Progenitor cell of endocrine pancreas (in vitro differentiated cells): ENCODE results near the gene CLEC11A. TPM values are rescaled to one million over a fixed set of nuclear protein-coding genes. Genes with fewer than 3 reads are reported as not detected.

Experiments
- DNase-seq: peaks from one replicate; pipeline ENCODE4 v3.0.0; 2021; ENCODE audit warnings: low spot score; ENCODE audit not compliant: unreplicated experiment
- H3K27ac Mint-ChIP-seq: 2 replicates; pipeline ENCODE4 v1.8.0; 2021; ENCODE audit warnings: mild to moderate bottlenecking, moderate library complexity, mixed read lengths
- H3K27me3 Mint-ChIP-seq: 2 replicates; pipeline ENCODE4 v1.8.0; 2021; ENCODE audit warnings: mixed read lengths
- H3K36me3 Mint-ChIP-seq: 2 replicates; pipeline ENCODE4 v1.8.0; 2022; ENCODE audit warnings: mixed read lengths; ENCODE audit not compliant: insufficient read depth
- H3K4me1 Mint-ChIP-seq: 2 replicates; pipeline ENCODE4 v1.8.0; 2021; ENCODE audit warnings: low read depth, mixed read lengths
- H3K4me3 Mint-ChIP-seq: 2 replicates; pipeline ENCODE4 v1.8.0; 2021; ENCODE audit warnings: low read depth, mild to moderate bottlenecking, moderate library complexity, mixed read lengths
- H3K9me3 Mint-ChIP-seq: 2 replicates; pipeline ENCODE4 v1.8.0; 2021; ENCODE audit warnings: low read depth, mixed read lengths
- CTCF ChIP-seq: fragments of 200-600 bp; sonication (generic); IDR thresholded peaks from one replicate; pipeline ENCODE4 v1.5.0; 2021; ENCODE audit warnings: antibody characterized with exemption, mild to moderate bottlenecking; ENCODE audit not compliant: unreplicated experiment
- total RNA-seq: library from RNA; stranded (reverse); gene quantifications from 2 replicates; pipeline ENCODE4 v1.2.1, GENCODE V29; 2021

Gene CLEC11A
- total RNA-seq, 1 donor from 2014 or later: 5.4 TPM

DNA sequence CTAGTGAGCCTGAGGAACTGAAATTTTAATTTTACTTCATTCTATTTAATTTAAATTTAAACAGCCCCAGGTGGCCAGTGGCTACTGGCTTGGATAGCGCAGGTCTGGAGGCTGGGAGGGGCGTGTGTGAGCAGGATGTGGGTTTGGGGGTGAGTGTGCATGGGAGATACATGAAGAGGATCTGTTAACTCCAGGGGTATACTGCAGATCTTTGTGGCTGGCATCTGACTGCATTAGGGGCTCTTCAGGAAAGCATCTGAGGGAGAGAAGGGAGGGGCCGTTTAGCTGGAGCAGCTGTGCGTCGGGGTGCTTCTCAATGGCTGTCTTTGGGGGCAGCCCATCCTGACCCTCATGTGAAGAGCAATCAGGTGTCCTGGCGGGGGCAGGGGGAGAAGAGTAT lies 10.3 kb upstream of the CLEC11A start:
- Mint-ChIP-seq H3K4me1 (peaks cover 3% of the 10 kb centered on the region), H3K9me3 (no peaks in the 10 kb centered on the region), H3K4me3 (no peak overlapping the region), H3K27me3 (peaks cover 80% of the 10 kb centered on the region), H3K27ac (no peak overlapping the region), H3K36me3 (no peaks in the 10 kb centered on the region)
- no peak for TF ChIP-seq CTCF
- DNase-seq: no peak

DNA sequence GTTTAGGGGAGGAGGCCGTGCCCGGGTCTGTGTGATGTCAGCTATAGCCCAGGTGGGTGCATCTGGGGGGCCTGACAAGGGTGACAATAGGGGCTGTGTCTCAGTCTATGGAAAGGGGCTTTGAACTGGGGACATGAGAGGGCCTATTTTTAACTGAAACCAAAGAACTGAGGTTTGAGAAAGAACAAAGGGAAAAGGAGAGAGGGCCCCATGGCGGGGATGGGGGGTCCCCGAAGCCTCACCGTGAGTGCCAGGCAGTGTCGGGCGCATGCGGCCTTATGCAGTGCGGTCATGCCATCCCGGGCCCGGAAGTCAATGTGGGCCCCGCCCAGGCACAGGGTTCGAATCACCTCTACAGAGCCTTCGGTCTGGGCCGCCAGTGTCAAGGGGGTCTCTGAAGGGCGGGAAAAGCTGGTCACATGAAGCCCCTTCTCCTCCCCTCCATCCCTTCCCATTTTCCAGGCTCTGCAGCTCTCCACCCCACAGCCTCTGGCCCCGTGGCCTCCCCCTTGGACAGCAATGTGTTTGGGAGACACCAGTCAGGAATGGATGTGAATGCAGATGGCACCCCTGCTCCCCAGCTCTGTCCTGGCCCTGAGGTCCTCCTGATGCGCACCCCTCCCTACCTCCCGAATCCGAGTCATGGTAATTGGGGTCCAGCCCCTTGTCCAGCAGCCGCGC lies 9.5 kb upstream of the CLEC11A start:
- H3K4me3 Mint-ChIP-seq: no peak overlapping the region
- no peak overlapping the region for H3K27ac Mint-ChIP-seq
- H3K4me1 Mint-ChIP-seq: peaks cover 3% of the 10 kb centered on the region
- H3K9me3 Mint-ChIP-seq: no peaks in the 10 kb centered on the region
- no peak for TF ChIP-seq CTCF
- H3K36me3 Mint-ChIP-seq: no peaks in the 10 kb centered on the region
- H3K27me3 Mint-ChIP-seq: peaks cover 74% of the 10 kb centered on the region
- no peak for DNase-seq

DNA sequence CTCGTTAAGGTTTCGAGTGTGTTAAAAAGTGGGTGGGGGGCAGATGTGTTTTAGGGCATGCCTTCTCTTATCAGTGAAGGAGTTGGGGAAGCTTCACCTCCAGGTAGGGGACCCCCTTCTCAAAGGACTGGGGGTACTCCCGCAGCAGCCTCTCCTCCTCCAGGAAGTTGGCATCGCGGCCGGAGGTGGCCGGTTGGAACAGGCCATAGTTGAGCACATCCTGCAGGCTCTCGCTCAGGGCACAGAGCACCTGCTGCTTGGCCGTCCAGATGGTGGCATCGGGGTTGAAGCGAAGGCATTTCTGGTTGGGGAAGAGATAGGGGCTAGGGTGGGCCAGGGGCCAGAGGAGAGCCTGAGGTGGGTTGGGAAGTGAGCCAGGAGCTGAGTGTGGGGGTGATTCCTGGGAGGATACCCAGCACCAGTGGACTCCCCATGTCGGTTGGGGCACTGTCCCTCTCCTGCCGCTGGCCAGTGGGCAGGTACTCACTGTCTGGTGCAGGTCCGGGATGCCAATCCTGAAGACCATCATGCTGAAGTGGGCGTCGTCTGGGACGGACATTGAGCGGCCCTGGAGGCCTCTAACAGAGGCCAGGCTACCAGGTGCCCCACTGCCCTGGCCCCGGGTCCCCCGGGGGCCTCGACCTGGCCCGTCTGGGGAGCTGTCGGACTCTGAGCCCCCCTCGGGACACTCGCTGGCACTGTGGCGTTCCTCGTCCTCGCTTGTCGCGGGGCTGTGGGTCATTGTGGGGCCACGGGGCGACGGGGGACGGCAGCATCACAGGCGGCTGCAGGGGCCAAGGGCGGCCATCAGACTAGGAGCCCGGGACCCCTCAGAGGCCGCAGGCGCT lies 6.8 kb upstream of the CLEC11A start:
- Mint-ChIP-seq H3K27ac (no peak overlapping the region), H3K9me3 (no peaks in the 10 kb centered on the region), H3K4me1 (peaks cover 4% of the 10 kb centered on the region), H3K4me3 (no peak overlapping the region), H3K36me3 (no peaks in the 10 kb centered on the region), H3K27me3 (peaks cover 68% of the 10 kb centered on the region)
- TF ChIP-seq CTCF: no peak
- DNase-seq: no peak

DNA sequence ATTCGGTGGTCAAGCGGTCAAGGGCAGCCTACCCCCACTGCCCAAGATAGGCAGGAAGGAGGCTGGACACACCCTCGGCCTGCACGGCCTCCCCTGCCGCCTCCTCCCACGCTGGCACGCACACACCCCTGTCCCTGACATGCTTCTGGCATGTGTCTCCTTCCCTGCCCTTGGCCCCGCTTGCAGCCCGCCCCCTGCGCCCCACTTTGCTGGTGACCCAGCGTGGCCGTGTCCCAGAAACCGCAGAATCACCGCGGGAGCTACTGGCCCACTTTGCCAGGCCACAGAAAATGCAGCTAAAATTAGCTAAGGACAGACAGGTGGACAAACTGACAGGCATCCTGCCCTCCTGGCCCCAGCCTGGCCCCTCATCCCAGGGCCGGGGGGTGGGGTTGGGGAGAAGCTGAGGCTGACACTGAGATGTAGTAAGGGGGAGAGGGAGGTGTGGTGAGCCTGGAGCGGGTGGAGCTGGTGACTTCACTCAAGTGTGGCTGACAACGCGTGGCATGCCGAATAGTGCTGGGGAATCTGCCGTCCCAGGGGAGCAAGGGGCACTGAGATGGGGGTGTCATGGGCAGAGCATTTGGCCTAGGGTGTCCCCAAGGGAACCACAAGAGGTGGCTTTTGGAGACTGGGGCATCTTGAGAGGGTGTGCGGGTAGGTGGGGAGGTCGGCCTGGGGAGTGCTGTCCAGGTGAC lies 6.0 kb upstream of the CLEC11A start:
- Mint-ChIP-seq H3K9me3 (no peaks in the 10 kb centered on the region), H3K27ac (no peak overlapping the region), H3K27me3 (peaks cover 72% of the 10 kb centered on the region), H3K4me3 (peak overlapping the region; percentile 53), H3K36me3 (no peaks in the 10 kb centered on the region), H3K4me1 (peaks cover 4% of the 10 kb centered on the region)
- no peak for DNase-seq
- no peak for TF ChIP-seq CTCF

DNA sequence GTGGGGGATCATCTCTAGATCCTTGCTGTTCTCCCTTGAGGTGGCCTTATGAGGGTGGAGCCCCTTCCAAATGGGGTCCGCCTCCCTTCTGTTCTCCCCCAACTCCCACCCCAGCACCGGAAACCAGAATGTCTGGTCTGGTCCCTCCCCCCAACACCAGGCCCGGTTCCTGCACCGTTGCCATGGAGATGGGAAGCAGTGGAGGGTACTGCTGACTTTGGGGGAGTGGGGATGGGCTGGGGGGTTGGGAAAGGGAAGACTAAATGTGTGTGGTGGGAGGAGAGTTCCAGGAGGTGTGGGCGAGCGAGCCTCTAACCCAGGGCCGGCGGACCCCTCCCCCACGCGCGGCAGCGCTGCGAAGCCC lies 5.3 kb upstream of the CLEC11A start:
- Mint-ChIP-seq H3K36me3 (no peaks in the 10 kb centered on the region), H3K4me1 (peaks cover 4% of the 10 kb centered on the region), H3K27me3 (peaks cover 74% of the 10 kb centered on the region), H3K4me3 (no peak overlapping the region), H3K9me3 (no peaks in the 10 kb centered on the region), H3K27ac (no peak overlapping the region)
- DNase-seq: no peak
- no peak for TF ChIP-seq CTCF
